Tibial artery (tissue), 4 donors: Measurements from ENCODE around the gene CPNE7.

ENCODE experiments used
- DNase-seq, 2 donors: peaks; one replicate each; pipeline ENCODE4 v3.0.0-alpha.2; 2019
- H3K27ac ChIP-seq, 2 donors: fragments of 200-600 bp; sonication (generic) in 1 of 2; 1 replicate in 1 of 2; 2 replicates in 1 of 2; pipeline ENCODE4 v1.5.1; 2018 to 2019; ENCODE audit warnings: mild to moderate bottlenecking in 1 of 2
- H3K27me3 ChIP-seq, 2 donors: fragments of 200-600 bp; sonication (generic) in 1 of 2; one replicate each; pipeline versions ENCODE4 v1.5.1 to v1.6.0; 2016 to 2019
- H3K36me3 ChIP-seq, 3 donors: fragments of 200-600 bp; sonication (generic) in 2 of 3; one replicate each; pipeline ENCODE4 v1.5.1; 2016 to 2019; ENCODE audit warnings: mild to moderate bottlenecking in 2 of 3
- H3K4me1 ChIP-seq, 4 donors: fragments of 200-600 bp; sonication (generic) in 2 of 4; 1 replicate in 3 of 4; 2 replicates in 1 of 4; pipeline ENCODE4 v1.5.1; 2016 to 2019
- H3K4me3 ChIP-seq, 2 donors: fragments of 200-600 bp; sonication (generic) in 1 of 2; 1 replicate in 1 of 2; 2 replicates in 1 of 2; pipeline ENCODE4 v1.5.1; 2018 to 2019; ENCODE audit warnings: mild to moderate bottlenecking in 2 of 2
- H3K9me3 ChIP-seq, 3 donors: fragments of 200-600 bp; sonication (generic) in 1 of 3; one replicate each; pipeline ENCODE4 v1.5.1; 2016 to 2019
- CTCF ChIP-seq, 2 experiments: fragments of 200-600 bp in 1 of 2; fragments of 450-650 bp in 1 of 2; IDR thresholded peaks; one replicate each; pipeline ENCODE4 v1.5.1; 2017 to 2019; ENCODE audit warnings: antibody characterized with exemption in 2 of 2, mild to moderate bottlenecking in 1 of 2, moderate library complexity in 1 of 2
- intact Hi-C: fragments of 100-400 bp; cut with DNase I; formaldehyde crosslinking; loops from one replicate; pipeline ENCODE4 v1.15.0; 2023; ENCODE audit warnings: low total_unique reads

The CPNE7 gene

GRCh38 chr16:89550421-89551007, 25.0 kb upstream of the CPNE7 start:
- no peaks in the 10 kb centered on the region for H3K9me3 ChIP-seq
- H3K27ac ChIP-seq = no peak overlapping the region
- H3K36me3 ChIP-seq = peaks cover 68 to 100% (median 94%) of the 10 kb centered on the region in 3 donors
- H3K4me1 ChIP-seq = no peaks in the 10 kb centered on the region
- no peak for TF ChIP-seq CTCF (IDR thresholded peaks at IDR 0.05)
- H3K4me3 ChIP-seq = no peak overlapping the region
- DNase-seq = no peak
- intact Hi-C loops = no loop called here
- no peaks in the 10 kb centered on the region for H3K27me3 ChIP-seq

- intact Hi-C loops = no loop called here
- no peak for DNase-seq
- H3K4me3 ChIP-seq = no peak overlapping the region
- H3K36me3 ChIP-seq = peaks cover 53 to 100% (median 84%) of the 10 kb centered on the region in 3 donors
- no peaks in the 10 kb centered on the region for H3K9me3 ChIP-seq
- no peaks in the 10 kb centered on the region for H3K27me3 ChIP-seq
- no peak for TF ChIP-seq CTCF (IDR thresholded peaks at IDR 0.05)
- H3K4me1 ChIP-seq = no peaks in the 10 kb centered on the region
- no peak overlapping the region for H3K27ac ChIP-seq
These were observed 23.2 kb upstream of the CPNE7 start for GRCh38 chr16:89552329-89552728.

- Histone ChIP-seq H3K27me3 (no peaks in the 10 kb centered on the region), H3K27ac (no peak overlapping the region), H3K36me3 (peaks cover 47 to 100% (median 78%) of the 10 kb centered on the region in 3 donors), H3K4me1 (no peaks in the 10 kb centered on the region), H3K4me3 (no peak overlapping the region), H3K9me3 (no peaks in the 10 kb centered on the region)
- TF ChIP-seq CTCF (IDR thresholded peaks at IDR 0.05) = no peak
- DNase-seq = no peak
- intact Hi-C loops = no loop called here
These were observed 22.6 kb upstream of the CPNE7 start for GRCh38 chr16:89552913-89553312.

- intact Hi-C loops = no loop called here
- no peak for DNase-seq
- Histone ChIP-seq H3K4me1 (no peaks in the 10 kb centered on the region), H3K27ac (no peak overlapping the region), H3K4me3 (no peak overlapping the region), H3K27me3 (no peaks in the 10 kb centered on the region), H3K36me3 (peaks cover 39 to 92% (median 70%) of the 10 kb centered on the region in 3 donors), H3K9me3 (no peaks in the 10 kb centered on the region)
- TF ChIP-seq CTCF (IDR thresholded peaks at IDR 0.05) = no peak
These were observed 21.8 kb upstream of the CPNE7 start for GRCh38 chr16:89553733-89554132.

GRCh38 chr16:89554343-89554742, 21.2 kb upstream of the CPNE7 start:
- H3K9me3 ChIP-seq = no peaks in the 10 kb centered on the region
- H3K4me1 ChIP-seq = peaks cover 0 to 4% (median 1%) of the 10 kb centered on the region in 4 donors
- H3K27ac ChIP-seq = no peak overlapping the region
- no peaks in the 10 kb centered on the region for H3K27me3 ChIP-seq
- intact Hi-C loops = no loop called here
- no peak overlapping the region for H3K4me3 ChIP-seq
- no peak for TF ChIP-seq CTCF (IDR thresholded peaks at IDR 0.05)
- peaks cover 33 to 86% (median 64%) of the 10 kb centered on the region in 3 donors for H3K36me3 ChIP-seq
- DNase-seq = no peak
